ENCODE measurements around the gene ZNF547. TPM values are rescaled to one million over a fixed set of nuclear protein-coding genes. Genes with fewer than 3 reads are reported as not detected.
"Not testable (repeated sequence)": the region's sequence is repeated elsewhere in the genome, so short reads cannot be mapped to it uniquely, and the experiment has no call there.

The ZNF547 gene
- total and polyA plus RNA-seq, 2 experiments from 2014 or later: 1.1 to 4.9 TPM

DNA sequence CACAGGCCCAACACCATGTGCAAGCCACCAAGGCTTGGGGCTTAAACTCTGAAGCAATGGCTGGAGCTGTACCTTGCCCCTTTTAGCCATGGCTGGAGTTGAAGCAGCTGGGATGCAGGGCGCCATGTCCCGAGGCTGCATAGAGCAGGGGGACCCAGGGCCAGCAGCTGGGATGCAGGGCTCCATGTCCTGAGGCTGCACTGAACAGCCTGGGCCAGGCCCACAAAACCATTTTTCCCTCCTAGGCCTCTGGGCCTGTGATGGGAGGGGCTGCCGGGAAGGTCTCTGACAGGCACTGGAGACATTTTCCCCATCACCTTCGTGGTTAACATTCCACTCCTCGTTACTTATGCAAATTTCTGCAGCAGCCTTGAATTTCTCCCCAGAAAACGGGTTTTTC lies 10.8 kb downstream of the ZNF547 start (continued):
- TF ChIP-seq, protein P1, sequence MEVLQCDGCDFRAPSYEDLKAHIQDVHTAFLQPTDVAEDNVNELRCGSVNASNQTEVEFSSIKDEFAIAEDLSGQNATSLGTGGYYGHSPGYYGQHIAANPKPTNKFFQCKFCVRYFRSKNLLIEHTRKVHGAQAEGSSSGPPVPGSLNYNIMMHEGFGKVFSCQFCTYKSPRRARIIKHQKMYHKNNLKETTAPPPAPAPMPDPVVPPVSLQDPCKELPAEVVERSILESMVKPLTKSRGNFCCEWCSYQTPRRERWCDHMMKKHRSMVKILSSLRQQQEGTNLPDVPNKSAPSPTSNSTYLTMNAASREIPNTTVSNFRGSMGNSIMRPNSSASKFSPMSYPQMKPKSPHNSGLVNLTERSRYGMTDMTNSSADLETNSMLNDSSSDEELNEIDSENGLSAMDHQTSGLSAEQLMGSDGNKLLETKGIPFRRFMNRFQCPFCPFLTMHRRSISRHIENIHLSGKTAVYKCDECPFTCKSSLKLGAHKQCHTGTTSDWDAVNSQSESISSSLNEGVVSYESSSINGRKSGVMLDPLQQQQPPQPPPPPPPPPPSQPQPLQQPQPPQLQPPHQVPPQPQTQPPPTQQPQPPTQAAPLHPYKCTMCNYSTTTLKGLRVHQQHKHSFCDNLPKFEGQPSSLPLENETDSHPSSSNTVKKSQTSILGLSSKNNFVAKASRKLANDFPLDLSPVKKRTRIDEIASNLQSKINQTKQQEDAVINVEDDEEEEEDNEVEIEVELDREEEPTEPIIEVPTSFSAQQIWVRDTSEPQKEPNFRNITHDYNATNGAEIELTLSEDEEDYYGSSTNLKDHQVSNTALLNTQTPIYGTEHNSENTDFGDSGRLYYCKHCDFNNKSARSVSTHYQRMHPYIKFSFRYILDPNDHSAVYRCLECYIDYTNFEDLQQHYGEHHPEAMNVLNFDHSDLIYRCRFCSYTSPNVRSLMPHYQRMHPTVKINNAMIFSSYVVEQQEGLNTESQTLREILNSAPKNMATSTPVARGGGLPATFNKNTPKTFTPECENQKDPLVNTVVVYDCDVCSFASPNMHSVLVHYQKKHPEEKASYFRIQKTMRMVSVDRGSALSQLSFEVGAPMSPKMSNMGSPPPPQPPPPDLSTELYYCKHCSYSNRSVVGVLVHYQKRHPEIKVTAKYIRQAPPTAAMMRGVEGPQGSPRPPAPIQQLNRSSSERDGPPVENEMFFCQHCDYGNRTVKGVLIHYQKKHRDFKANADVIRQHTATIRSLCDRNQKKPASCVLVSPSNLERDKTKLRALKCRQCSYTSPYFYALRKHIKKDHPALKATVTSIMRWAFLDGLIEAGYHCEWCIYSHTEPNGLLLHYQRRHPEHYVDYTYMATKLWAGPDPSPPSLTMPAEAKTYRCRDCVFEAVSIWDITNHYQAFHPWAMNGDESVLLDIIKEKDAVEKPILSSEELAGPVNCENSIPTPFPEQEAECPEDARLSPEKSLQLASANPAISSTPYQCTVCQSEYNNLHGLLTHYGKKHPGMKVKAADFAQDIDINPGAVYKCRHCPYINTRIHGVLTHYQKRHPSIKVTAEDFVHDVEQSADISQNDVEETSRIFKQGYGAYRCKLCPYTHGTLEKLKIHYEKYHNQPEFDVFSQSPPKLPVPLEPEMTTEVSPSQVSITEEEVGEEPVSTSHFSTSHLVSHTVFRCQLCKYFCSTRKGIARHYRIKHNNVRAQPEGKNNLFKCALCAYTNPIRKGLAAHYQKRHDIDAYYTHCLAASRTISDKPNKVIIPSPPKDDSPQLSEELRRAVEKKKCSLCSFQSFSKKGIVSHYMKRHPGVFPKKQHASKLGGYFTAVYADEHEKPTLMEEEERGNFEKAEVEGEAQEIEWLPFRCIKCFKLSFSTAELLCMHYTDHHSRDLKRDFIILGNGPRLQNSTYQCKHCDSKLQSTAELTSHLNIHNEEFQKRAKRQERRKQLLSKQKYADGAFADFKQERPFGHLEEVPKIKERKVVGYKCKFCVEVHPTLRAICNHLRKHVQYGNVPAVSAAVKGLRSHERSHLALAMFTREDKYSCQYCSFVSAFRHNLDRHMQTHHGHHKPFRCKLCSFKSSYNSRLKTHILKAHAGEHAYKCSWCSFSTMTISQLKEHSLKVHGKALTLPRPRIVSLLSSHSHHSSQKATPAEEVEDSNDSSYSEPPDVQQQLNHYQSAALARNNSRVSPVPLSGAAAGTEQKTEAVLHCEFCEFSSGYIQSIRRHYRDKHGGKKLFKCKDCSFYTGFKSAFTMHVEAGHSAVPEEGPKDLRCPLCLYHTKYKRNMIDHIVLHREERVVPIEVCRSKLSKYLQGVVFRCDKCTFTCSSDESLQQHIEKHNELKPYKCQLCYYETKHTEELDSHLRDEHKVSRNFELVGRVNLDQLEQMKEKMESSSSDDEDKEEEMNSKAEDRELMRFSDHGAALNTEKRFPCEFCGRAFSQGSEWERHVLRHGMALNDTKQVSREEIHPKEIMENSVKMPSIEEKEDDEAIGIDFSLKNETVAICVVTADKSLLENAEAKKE (CRISPR knock-in tag; IDR thresholded peaks at IDR 0.05): no peak
- no peak for TF ChIP-seq ZNF114 (CRISPR knock-in tag; IDR thresholded peaks at IDR 0.05)
- TF ChIP-seq EZH2 (IDR thresholded peaks at IDR 0.05; ENCODE audit: low read depth, unreplicated experiment): no peak
- TF ChIP-seq JUNB (IDR thresholded peaks at IDR 0.05; ENCODE audit: unreplicated experiment): no peak
- no peak for TF ChIP-seq ZNF331 (CRISPR knock-in tag; IDR thresholded peaks at IDR 0.05; ENCODE audit: low read depth)

DNA sequence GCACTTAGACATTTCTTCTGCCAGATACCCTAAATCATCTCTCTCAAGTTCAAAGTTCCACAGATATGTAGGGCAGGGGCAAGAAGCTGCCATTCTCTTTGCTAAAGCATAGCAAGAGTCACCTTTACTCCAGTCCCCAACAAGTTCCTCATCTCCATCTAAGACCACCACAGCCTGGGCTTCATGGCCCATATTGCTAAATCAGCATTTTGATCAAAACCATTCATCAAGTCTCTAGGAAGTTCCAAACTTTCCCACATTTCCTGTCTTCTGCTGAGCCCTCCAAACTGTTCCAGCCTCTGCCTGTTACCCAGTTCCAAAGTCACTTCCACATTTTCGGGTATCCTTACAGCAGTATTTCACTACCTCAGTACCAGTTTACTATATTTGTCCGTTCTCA lies 11.3 kb downstream of the ZNF547 start:
- H3K27ac ChIP-seq (ENCODE audit: low read depth); DNase-seq (ENCODE audit: low spot score); H3K27ac Mint-ChIP-seq; H3K4me1 ChIP-seq (ENCODE audit: insufficient read depth); H3K4me2 ChIP-seq; H3K4me1 Mint-ChIP-seq; H3K79me2 ChIP-seq (replicated peaks; ENCODE audit: insufficient read depth); ATAC-seq; H3K36me3 ChIP-seq (ENCODE audit: insufficient read depth); H3F3A ChIP-seq (replicated peaks; ENCODE audit: low read depth); H3K4me3 Mint-ChIP-seq; H3K4me3 ChIP-seq; H2AFZ ChIP-seq; H3K27me3 Mint-ChIP-seq (ENCODE audit: insufficient read depth, low read depth, poor library complexity); H4K20me1 ChIP-seq (replicated peaks; ENCODE audit: insufficient read depth); H3K9me2 ChIP-seq (ENCODE audit: insufficient read depth); H3K27me3 ChIP-seq (ENCODE audit: insufficient read depth): not testable (repeated sequence)
- Mint-ChIP-seq H3K36me3 (ENCODE audit: low read depth) (peaks cover 86% of the 10 kb centered on the region), H3K9me3 (peaks cover 66% of the 10 kb centered on the region)

DNA sequence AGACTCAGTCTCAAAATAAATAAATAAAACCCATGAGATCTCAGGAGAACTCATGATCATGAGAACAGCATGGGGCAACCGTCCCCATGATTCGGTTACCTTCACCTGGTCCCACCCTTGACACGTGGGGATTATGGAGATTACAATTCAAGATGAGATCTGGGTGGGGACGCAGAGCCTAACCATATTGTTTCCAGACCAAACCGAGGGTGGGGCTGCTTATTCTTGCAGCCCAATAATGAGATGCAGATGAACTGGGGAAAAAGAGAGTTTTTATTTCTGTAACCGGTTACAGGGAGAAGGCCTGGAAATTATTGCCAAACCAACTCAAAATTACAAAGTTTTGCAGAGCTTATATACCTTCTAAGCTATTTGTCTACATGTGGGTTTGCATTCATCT lies 12.8 kb downstream of the ZNF547 start:
- no peak overlapping the region for H3K27ac ChIP-seq (ENCODE audit: low read depth)
- no peak for ATAC-seq
- peaks cover 84% of the 10 kb centered on the region for H3K36me3 Mint-ChIP-seq (ENCODE audit: low read depth)
- peaks cover 3% of the 10 kb centered on the region; the same call in 1 of the 2 replicates for H3K9me2 ChIP-seq (ENCODE audit: insufficient read depth)
- no peak overlapping the region for H3K4me2 ChIP-seq
- H3F3A ChIP-seq (replicated peaks; ENCODE audit: low read depth): no peaks in the 10 kb centered on the region
- H3K27me3 ChIP-seq (ENCODE audit: insufficient read depth): no peaks in the 10 kb centered on the region
- H3K27ac Mint-ChIP-seq: no peak overlapping the region
- H3K9me3 Mint-ChIP-seq: peaks cover 66% of the 10 kb centered on the region
- peaks cover 8% of the 10 kb centered on the region for H3K27me3 Mint-ChIP-seq (ENCODE audit: insufficient read depth, low read depth, poor library complexity)
- H2AFZ ChIP-seq: no peak overlapping the region
- no peak overlapping the region for H3K4me3 ChIP-seq
- H3K4me1 Mint-ChIP-seq: no peaks in the 10 kb centered on the region
- H3K4me1 ChIP-seq (ENCODE audit: insufficient read depth): no peaks in the 10 kb centered on the region
- H3K79me2 ChIP-seq (replicated peaks; ENCODE audit: insufficient read depth): no peaks in the 10 kb centered on the region
- DNase-seq (ENCODE audit: low spot score): no peak
- peaks cover 4% of the 10 kb centered on the region; the same call in 1 of the 2 replicates for H3K36me3 ChIP-seq (ENCODE audit: insufficient read depth)
- H3K4me3 Mint-ChIP-seq: no peak overlapping the region
- no peaks in the 10 kb centered on the region for H4K20me1 ChIP-seq (replicated peaks; ENCODE audit: insufficient read depth)
- TF ChIP-seq, protein P2, sequence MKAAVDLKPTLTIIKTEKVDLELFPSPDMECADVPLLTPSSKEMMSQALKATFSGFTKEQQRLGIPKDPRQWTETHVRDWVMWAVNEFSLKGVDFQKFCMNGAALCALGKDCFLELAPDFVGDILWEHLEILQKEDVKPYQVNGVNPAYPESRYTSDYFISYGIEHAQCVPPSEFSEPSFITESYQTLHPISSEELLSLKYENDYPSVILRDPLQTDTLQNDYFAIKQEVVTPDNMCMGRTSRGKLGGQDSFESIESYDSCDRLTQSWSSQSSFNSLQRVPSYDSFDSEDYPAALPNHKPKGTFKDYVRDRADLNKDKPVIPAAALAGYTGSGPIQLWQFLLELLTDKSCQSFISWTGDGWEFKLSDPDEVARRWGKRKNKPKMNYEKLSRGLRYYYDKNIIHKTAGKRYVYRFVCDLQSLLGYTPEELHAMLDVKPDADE (IDR thresholded peaks at IDR 0.05): no peak
- TF ChIP-seq EZH2phosphoT487 (IDR thresholded peaks at IDR 0.05; ENCODE audit: unreplicated experiment) (no peak), NANOG (IDR thresholded peaks at IDR 0.05; ENCODE audit: borderline replicate concordance) (no peak), CREB1 (CRISPR knock-in tag; IDR thresholded peaks at IDR 0.05; ENCODE audit: low read depth) (no peak)
- TF ChIP-seq, protein P3, sequence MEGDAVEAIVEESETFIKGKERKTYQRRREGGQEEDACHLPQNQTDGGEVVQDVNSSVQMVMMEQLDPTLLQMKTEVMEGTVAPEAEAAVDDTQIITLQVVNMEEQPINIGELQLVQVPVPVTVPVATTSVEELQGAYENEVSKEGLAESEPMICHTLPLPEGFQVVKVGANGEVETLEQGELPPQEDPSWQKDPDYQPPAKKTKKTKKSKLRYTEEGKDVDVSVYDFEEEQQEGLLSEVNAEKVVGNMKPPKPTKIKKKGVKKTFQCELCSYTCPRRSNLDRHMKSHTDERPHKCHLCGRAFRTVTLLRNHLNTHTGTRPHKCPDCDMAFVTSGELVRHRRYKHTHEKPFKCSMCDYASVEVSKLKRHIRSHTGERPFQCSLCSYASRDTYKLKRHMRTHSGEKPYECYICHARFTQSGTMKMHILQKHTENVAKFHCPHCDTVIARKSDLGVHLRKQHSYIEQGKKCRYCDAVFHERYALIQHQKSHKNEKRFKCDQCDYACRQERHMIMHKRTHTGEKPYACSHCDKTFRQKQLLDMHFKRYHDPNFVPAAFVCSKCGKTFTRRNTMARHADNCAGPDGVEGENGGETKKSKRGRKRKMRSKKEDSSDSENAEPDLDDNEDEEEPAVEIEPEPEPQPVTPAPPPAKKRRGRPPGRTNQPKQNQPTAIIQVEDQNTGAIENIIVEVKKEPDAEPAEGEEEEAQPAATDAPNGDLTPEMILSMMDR (conservative IDR thresholded peaks at IDR 0.05; ENCODE audit: low read depth in 2 of 2): no peak

Measured in GM23338 (cell line).